Pulmonary artery endothelial cell (primary cell): ENCODE results near the gene XAB2. TPM values are rescaled to one million over a fixed set of nuclear protein-coding genes. Genes with fewer than 3 reads are reported as not detected.
A peak's percentile ranks its signal among the peaks of the same experiment; 100 is the strongest.

ENCODE experiments used
- DNase-seq: peaks from one replicate; pipeline ENCODE4 v3.0.0-alpha.2; 2011; ENCODE audit warnings: low read depth, low spot score
- total RNA-seq: library from RNA; depleted of rRNA; stranded (reverse); fragments of >200 nt; gene quantifications from 2 replicates; pipeline ENCODE4 v1.2.3, GENCODE V29; 2014

Gene XAB2
- 23.9 and 30.6 TPM in 2 replicates for total RNA-seq

- DNase-seq, result peak; percentile 96
Observed at GRCh38 chr19:7629347-7630054, at the start of gene XAB2, which contains the start of gene PET100. Gene XAB2, minus strand, starts transcription at chr19:7629545. Its CDS starts 18 bp downstream, at chr19:7629527. Gene PET100, plus strand, starts transcription at chr19:7629793. Its CDS starts 41 bp downstream, at chr19:7629834.

- DNase-seq, result no peak
Observed at GRCh38 chr19:7677669-7678311, 48.4 kb upstream of the XAB2 start.

GRCh38 chr19:7676854-7677253 is 47.5 kb upstream of the XAB2 start, which contains the start of gene MCEMP1:
Gene MCEMP1, plus strand, starts transcription at chr19:7677090. Its CDS starts 31 bp downstream, at chr19:7677121.
- DNase-seq, result no peak

- no peak for DNase-seq
Observed at GRCh38 chr19:7676376-7676775, 47.0 kb upstream of the XAB2 start.

- no peak for DNase-seq
Observed at GRCh38 chr19:7674010-7675005, 45.0 kb upstream of the XAB2 start.

GRCh38 chr19:7672522-7672921 is 43.2 kb upstream of the XAB2 start:
- DNase-seq, result no peak

GRCh38 chr19:7670790-7671189 is 41.4 kb upstream of the XAB2 start:
- no peak for DNase-seq

GRCh38 chr19:7670150-7670783 is 40.9 kb upstream of the XAB2 start:
- no peak for DNase-seq

GRCh38 chr19:7669641-7670040 is 40.3 kb upstream of the XAB2 start:
- no peak for DNase-seq

GRCh38 chr19:7668842-7669241 is 39.5 kb upstream of the XAB2 start, which contains the start of gene RETN:
Gene RETN, plus strand, starts transcription at chr19:7669049. Its CDS starts 278 bp downstream, at chr19:7669327.
- no peak for DNase-seq

- no peak for DNase-seq
Observed at GRCh38 chr19:7665076-7665475, 35.7 kb upstream of the XAB2 start.

GRCh38 chr19:7663706-7664105 is 34.4 kb upstream of the XAB2 start:
- DNase-seq, result no peak

- no peak for DNase-seq
Observed at GRCh38 chr19:7662657-7663056, 33.3 kb upstream of the XAB2 start.

- DNase-seq, result no peak
Observed at GRCh38 chr19:7661744-7662538, 32.6 kb upstream of the XAB2 start.

GRCh38 chr19:7658219-7658686 is 28.9 kb upstream of the XAB2 start:
- no peak for DNase-seq

- no peak for DNase-seq
Observed at GRCh38 chr19:7657131-7657751, 27.9 kb upstream of the XAB2 start.

GRCh38 chr19:7655581-7655980 is 26.2 kb upstream of the XAB2 start:
- no peak for DNase-seq

GRCh38 chr19:7654401-7654800 is 25.1 kb upstream of the XAB2 start:
- DNase-seq, result no peak

GRCh38 chr19:7652061-7652641 is 22.8 kb upstream of the XAB2 start:
- DNase-seq, result no peak
